Measurements from ENCODE around the gene RBM20. TPM values are rescaled to one million over a fixed set of nuclear protein-coding genes. Genes with fewer than 3 reads are reported as not detected.
"Not testable (repeated sequence)": the region's sequence is repeated elsewhere in the genome, so short reads cannot be mapped to it uniquely, and the experiment has no call there.

RBM20 gene
- 105 TPM for total RNA-seq
- long read RNA-seq, partial matches to known transcripts = 44 of 175 reads
- long read RNA-seq, other reads (novel, unspliced or antisense) = 131 of 175 reads

- DNase-seq (ENCODE audit: low spot score) = peak; percentile 88
- intact Hi-C loops (cut with DNase I) = loop anchor here (10.0 kb wide), 1 partner anchor 121 kb away; no protein-coding TSS in a partner anchor
These were observed at the start of gene RBM20 for GRCh38 chr10:110643653-110644597. RBM20 (plus strand) TSS chr10:110644336; CDS start chr10:110644455, 119 bp downstream.

DNA sequence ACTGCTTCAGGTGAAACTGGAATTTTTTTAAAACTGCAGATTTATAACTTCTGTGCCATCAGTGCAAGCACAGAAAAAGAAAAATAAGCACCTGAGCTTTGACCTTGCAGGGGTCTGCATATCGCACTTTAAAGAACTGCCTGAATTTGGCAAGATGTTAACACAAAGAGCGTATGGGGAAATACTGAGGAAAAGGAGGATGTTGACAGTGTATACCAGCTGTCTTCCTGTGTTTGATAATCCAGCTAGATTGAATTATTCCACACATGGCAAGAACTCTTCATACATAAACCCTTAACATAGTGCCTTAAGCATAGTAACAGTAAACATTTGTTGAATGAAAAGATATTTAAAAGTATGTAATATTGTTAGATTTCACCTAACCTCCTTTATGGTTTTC, 46.7 kb upstream of the RBM20 start:
- no peak for DNase-seq (ENCODE audit: low spot score)
- intact Hi-C loops (cut with DNase I) = no loop called here

DNA sequence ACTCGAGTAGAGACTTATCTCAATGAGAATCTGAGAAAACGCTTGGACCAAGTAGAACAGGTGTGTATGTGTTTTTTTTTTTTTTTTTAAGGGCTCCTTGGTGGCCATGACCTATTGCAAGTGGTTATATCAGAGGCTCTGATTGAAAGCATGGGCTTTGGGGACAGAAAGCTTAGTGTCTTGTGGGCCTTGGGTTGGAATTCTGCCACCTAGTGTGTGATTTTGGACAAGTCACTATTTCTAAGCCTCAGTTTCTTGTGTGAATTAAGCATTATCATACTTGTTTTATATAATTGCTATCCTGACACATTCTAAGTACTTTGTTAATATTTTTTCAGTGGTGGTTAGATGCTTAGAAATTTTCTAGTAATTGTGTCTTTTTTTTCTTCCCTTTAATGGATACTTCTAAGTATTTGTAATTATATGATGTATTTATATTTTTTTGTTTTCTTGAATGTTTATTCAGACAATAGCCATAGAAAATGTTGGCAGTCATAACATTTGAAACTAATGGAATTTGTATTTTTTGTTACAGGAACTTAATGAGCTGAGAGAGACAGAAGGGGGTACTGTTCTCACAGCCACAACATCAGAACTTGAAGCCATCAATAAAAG, 43.5 kb upstream of the RBM20 start:
- no peak for DNase-seq (ENCODE audit: low spot score)
- intact Hi-C loops (cut with DNase I) = no loop called here

DNA sequence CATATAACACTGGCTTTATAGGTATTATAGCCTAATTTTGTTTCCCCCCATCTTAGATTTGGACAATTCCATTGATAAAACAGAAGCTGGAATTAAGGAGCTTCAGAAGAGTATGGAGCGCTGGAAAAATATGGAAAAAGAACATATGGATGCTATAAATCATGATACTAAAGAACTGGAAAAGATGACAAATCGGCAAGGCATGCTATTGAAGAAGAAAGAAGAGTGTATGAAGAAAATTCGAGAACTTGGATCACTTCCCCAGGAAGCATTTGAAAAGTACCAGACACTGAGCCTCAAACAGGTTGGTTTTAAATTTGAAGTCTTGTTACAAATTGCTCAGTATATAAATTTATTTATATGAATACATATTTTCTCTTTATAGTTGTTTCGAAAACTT, 42.6 kb upstream of the RBM20 start:
- intact Hi-C loops (cut with DNase I) = no loop called here
- no peak for DNase-seq (ENCODE audit: low spot score)

DNA sequence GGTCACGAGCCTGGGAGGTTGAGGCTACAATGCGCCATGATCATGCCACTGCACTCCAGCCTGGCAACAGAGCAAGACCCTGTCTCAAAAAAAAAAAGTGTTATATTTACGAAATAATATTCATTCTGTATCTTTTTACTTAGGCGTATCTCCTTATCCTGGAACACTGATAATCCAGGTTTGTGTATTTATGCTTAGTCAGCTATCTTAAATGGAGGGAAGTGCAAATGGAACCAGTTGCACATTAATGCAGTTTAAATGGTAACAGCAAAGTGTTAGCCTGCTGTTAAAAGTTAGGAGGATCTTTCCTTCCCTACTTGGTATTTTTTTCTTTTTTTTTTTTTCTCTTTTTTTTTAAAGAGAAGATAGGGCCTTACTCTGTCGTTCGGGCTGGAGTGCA, 36.0 kb upstream of the RBM20 start:
- DNase-seq (ENCODE audit: low spot score) = no peak
- intact Hi-C loops (cut with DNase I) = loop anchor here (5.0 kb wide), 1 partner anchor 296 kb away; no protein-coding TSS in a partner anchor

GRCh38 chr10:110609605-110610004, 34.5 kb upstream of the RBM20 start:
- no peak for DNase-seq (ENCODE audit: low spot score)
- intact Hi-C loops (cut with DNase I) = loop anchor here (5.0 to 10.0 kb wide), 3 partner anchors 73 to 297 kb away; no protein-coding TSS in a partner anchor

DNA sequence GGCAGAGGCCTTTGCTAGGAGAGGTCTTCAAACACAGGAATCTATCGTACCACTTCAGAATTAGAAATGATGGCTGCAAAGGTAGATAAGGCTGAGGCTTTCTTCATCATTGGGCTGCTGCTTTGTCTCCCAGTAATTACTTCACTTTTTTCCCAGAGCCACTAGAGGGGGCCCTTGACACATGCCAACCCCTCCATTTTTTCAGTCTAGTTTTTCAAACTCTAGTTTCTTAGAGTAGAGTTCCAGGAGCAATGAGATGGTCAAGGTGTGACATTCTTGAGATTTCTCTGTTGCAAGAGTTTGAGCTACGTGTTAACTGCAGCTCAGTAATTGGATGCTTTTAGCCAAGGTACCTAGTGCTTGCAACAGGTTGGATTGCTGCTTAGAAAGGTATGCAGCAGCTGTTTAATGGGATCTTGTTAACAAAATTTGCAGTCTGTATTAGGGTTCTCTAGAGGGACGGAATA, 33.8 kb upstream of the RBM20 start:
- no peak for DNase-seq (ENCODE audit: low spot score)
- intact Hi-C loops (cut with DNase I) = loop anchor here (5.0 to 10.0 kb wide), 2 partner anchors 72 to 284 kb away; no protein-coding TSS in a partner anchor

DNA sequence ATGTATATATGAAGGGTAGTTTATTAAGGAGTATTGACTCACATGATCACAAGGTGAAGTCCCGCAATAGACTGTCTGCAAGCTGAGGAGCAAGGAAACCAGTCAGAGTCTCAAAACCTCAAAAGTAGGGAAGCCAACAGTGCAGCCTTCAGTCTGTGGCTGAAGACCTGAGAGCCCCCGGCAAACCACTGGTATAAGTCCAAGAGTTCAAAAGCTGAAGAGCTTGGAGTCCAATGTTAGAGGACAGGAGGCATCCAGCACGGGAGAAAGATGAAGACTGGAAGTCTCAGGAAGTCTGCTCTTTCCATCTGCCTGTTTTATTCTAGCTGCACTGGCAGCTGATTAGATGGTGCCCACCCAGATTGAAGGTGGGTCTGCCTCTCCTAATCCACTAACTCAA, 33.4 kb upstream of the RBM20 start:
- intact Hi-C loops (cut with DNase I) = loop anchor here (5.0 to 10.0 kb wide), 2 partner anchors 72 to 284 kb away; no protein-coding TSS in a partner anchor
- not testable (repeated sequence) for DNase-seq (ENCODE audit: low spot score)

- intact Hi-C loops (cut with DNase I) = loop anchor here (5.0 to 10.0 kb wide), 2 partner anchors 70 to 283 kb away; no protein-coding TSS in a partner anchor
- no peak for DNase-seq (ENCODE audit: low spot score)
These were observed 32.0 kb upstream of the RBM20 start for GRCh38 chr10:110612087-110612486.

DNA sequence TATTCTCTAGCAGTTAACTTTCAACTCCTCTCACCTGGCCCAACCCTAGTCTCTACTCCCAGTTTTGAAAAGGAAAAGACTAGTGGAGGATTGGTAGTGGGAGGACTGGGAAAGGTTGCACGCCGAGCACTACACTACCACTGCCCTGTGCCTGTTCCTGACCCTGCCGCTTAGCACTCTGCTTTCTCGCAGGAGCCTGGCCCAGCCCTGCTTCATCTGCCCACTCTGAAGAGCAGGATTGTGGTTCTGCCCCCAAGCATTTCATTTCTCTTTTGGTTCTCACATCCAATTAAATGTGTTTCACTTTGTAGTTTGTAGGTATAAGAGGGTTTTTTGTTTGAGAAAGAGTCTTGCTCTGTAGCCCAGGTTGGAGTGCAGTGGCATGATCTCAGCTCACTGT, 31.5 kb upstream of the RBM20 start:
- no peak for DNase-seq (ENCODE audit: low spot score)
- intact Hi-C loops (cut with DNase I) = loop anchor here (5.0 to 10.0 kb wide), 2 partner anchors 70 to 282 kb away; no protein-coding TSS in a partner anchor

DNA sequence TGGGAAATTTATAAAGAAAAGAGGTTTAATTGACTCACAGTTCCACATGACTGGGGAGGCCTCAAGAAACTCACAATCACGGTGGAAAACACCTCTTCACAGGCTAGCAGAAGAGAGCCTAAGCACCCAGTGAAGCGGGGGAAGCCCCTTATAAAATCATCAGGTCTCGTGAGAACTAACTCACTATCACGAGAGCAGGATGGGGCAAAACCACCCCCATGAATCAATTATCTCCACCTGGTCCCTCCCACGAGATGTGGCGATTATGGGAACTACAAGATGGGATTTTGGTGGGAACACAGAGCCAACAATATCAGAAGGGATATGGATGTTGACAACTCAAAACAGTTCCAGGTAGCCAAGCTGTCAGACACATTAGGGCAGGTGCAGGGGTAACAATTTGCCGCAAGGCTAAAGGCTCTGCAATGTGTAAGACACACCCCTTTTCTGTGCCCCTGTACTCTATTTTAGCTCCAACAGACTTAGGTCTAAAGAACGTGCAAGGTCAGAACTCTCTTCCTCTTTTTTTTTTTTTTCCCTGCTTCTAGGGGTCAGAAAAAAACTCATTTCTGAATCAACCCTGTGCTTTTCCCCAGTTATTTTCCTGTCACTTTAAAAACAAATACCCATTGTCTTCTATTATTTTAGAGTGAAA, 30.7 kb upstream of the RBM20 start:
- intact Hi-C loops (cut with DNase I) = loop anchor here (5.0 to 10.0 kb wide), 2 partner anchors 69 to 281 kb away; no protein-coding TSS in a partner anchor
- DNase-seq (ENCODE audit: low spot score) = no peak

DNA sequence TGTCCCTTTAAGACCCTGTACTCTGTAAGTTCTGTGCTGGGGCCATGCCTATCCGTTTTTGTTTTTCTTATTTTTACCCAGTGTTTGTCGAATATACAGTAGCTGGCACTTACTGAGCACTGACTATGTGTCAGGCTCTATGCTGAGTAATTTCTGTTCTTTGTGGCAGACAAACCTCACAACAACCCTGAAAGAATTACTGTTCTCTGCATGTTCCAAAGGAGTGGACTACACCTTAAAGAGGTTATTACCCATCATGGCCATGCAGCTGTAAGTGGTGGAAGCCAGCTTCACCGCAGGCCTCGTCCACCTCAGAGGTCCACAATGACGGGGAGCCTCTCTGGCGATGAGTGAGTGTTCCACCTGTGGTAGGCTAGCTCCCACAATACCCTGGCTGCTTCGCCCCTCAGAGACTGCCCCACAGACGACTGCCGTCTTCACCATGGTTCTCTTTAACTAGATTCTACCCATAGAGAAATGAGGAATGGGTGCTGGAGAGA, 30.1 kb upstream of the RBM20 start:
- intact Hi-C loops (cut with DNase I) = loop anchor here (5.0 to 10.0 kb wide), 2 partner anchors 68 to 281 kb away; no protein-coding TSS in a partner anchor
- DNase-seq (ENCODE audit: low spot score) = no peak

- intact Hi-C loops (cut with DNase I) = loop anchor here (10.0 kb wide), 1 partner anchor 280 kb away; no protein-coding TSS in a partner anchor
- no peak for DNase-seq (ENCODE audit: low spot score)
These were observed 28.9 kb upstream of the RBM20 start for GRCh38 chr10:110615057-110615747.

DNA sequence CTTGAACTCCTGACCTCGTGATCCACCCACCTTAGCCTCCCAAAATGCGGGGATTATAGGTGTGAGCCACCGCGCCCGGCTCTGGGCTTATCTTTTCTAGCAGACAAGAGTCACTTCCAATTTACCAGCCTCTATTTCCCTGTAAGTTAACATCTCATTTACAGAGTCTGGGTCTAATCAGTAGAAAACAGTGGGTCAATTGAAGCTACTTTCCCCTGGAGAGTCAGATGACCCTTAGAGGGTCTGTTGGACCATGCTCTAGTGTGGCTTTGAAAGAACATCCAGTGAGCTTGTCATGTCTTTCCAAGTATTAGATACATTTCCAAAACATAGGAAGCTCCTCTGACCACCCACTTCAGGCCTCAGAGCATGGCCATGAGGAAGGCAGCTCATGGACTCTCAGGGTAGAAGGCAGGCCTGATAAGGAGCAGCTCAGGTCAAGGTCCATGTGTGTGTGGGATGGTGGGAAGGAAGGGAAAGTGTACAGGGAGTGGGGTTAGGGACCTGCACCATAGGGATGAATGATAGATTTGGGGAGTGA, 27.6 kb upstream of the RBM20 start:
- intact Hi-C loops (cut with DNase I) = loop anchor here (10.0 kb wide), 1 partner anchor 278 kb away; no protein-coding TSS in a partner anchor
- DNase-seq (ENCODE audit: low spot score) = no peak

DNA sequence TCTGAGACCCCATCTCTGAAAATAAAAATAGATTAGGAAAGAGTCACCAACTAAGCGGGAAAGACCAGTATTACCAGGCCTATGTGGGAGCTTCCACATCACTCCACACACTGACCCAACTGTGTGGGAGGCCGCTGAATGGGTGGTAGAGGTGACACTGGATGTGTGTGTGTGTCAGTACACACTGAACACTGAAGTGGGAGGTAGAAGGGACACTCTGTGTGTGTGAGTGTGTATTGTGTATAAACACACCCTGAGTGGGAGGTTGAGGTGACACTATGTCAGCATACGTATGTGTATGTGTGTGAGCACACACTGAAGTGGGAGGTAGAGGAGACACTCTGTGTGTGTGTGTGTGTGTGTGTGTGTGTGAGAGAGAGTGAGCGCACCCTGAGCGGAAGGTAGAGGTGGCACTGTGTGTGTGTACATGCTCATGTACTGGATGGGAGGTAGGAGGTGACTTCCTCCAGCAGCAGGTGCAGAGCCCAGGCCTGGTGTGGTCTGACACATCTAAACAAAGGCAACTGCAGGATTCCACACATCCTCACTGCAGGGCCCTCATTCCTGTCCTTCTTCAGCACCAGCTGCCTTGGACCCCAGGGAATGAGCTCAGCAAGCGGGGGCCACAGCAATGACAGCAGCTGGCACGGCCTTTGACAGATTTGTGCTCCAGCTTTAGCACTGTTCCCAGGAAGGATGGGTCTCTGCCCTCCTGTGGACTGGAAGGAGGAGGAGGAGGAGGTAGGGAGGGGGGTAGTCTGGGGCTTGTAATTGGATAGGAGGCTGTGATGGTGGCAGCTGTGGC, 26.5 kb upstream of the RBM20 start:
- intact Hi-C loops (cut with DNase I) = loop anchor here (10.0 kb wide), 1 partner anchor 277 kb away; no protein-coding TSS in a partner anchor
- no peak for DNase-seq (ENCODE audit: low spot score)

GRCh38 chr10:110618230-110618610, 25.9 kb upstream of the RBM20 start:
- DNase-seq (ENCODE audit: low spot score) = no peak
- intact Hi-C loops (cut with DNase I) = loop anchor here (10.0 kb wide), 1 partner anchor 277 kb away; no protein-coding TSS in a partner anchor
